ENCODE data around the gene RPL27. TPM values are rescaled to one million over a fixed set of nuclear protein-coding genes. Genes with fewer than 3 reads are reported as not detected.

RPL27 gene
- total and polyA plus RNA-seq, 9 donors: 1,130 to 5,312 (median 1,880) TPM

DNA sequence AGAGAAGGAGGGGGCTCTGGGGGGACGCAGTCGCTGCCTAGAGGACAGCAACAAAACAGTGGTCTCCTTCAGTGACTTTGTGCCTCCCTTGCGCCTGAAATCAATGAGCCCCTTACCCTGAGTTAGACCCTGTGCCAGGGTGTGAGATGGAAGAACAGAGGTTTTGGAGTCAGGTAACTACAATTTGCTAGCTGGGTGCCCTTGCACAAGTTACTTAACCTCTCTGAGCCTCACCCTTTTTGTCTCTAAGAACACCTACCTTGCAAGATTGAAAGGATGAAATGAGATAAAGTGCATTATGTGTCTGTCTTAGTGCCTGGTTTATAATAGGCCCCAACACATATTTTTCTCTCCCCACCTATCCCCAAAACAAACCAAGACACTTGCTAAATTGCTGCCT lies 36.7 kb downstream of the RPL27 start:
- DNase-seq: no peak
- intact Hi-C loops (cut with DNase I): no loop called here
- 85 to 89% (median 88%) methylated on average over 3 of the region's 3 CpGs for WGBS, 3 donors
- Histone ChIP-seq H3K27ac (no peak overlapping the region), H3K27me3 (no peaks in the 10 kb centered on the region), H3K36me3 (no peaks in the 10 kb centered on the region), H3K9me3 (no peaks in the 10 kb centered on the region), H3K4me3 (no peak overlapping the region), H3K4me1 (ENCODE audit: insufficient read depth) (no peaks in the 10 kb centered on the region)
- TF ChIP-seq, protein P1, sequence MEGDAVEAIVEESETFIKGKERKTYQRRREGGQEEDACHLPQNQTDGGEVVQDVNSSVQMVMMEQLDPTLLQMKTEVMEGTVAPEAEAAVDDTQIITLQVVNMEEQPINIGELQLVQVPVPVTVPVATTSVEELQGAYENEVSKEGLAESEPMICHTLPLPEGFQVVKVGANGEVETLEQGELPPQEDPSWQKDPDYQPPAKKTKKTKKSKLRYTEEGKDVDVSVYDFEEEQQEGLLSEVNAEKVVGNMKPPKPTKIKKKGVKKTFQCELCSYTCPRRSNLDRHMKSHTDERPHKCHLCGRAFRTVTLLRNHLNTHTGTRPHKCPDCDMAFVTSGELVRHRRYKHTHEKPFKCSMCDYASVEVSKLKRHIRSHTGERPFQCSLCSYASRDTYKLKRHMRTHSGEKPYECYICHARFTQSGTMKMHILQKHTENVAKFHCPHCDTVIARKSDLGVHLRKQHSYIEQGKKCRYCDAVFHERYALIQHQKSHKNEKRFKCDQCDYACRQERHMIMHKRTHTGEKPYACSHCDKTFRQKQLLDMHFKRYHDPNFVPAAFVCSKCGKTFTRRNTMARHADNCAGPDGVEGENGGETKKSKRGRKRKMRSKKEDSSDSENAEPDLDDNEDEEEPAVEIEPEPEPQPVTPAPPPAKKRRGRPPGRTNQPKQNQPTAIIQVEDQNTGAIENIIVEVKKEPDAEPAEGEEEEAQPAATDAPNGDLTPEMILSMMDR (IDR thresholded peaks at IDR 0.05): no peak
- TF ChIP-seq EP300 (IDR thresholded peaks at IDR 0.05) (no peak), POLR2A (IDR thresholded peaks at IDR 0.05) (no peak)

DNA sequence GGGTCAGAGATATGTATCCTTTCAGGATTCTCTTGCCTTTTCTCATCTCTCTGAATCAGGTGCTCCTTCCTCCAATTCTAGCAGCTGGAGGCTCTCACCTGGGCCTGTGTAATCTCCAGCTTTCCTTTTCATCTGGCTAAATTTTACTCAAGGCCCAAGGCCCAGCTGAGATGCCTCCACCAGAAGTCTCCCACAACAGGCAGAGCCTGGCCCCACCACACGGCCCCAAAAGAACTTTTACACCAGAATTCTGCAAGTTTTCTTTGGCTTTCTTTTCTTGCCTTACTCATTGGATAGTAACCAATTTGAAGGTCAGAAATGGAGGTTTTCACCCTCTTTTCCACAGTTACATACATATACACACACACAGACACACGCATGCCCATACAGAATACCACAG lies 41.4 kb downstream of the RPL27 start:
- H3K27me3 ChIP-seq: no peaks in the 10 kb centered on the region
- H3K9me3 ChIP-seq: no peaks in the 10 kb centered on the region
- no peaks in the 10 kb centered on the region for H3K36me3 ChIP-seq
- no peak for TF ChIP-seq POLR2A (IDR thresholded peaks at IDR 0.05)
- TF ChIP-seq EP300 (IDR thresholded peaks at IDR 0.05): no peak
- TF ChIP-seq, protein P1 (IDR thresholded peaks at IDR 0.05): no peak
- no peaks in the 10 kb centered on the region for H3K4me1 ChIP-seq (ENCODE audit: insufficient read depth)
- H3K27ac ChIP-seq: no peak overlapping the region
- no peak for DNase-seq
- no peak overlapping the region for H3K4me3 ChIP-seq
- 89 to 94% (median 93%) methylated on average over 2 of the region's 2 CpGs for WGBS, 3 donors
- intact Hi-C loops (cut with DNase I): no loop called here

DNA sequence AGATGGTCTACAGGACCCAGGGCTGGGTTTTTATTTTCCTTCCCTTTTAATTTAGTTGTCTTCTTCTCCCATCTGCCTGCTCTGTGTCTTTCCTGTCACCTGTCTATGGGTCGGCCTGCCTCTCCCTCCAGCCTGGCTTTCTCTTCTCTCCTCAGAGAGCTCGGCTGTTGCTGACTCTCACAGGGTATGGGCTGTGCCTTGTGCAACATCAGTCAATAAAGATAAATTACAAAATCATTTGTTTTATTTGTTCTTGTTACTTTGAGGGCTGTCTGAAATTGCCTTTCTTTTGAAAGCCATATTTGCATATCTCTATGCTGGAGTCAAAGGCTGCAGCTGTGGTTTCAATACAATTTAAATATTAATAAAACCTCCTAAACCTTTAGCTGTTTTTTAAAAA lies 42.4 kb downstream of the RPL27 start:
- 82 to 91% (median 86%) methylated on average over 2 of the region's 2 CpGs for WGBS, 3 donors
- no peak for DNase-seq
- no peak for TF ChIP-seq EP300 (IDR thresholded peaks at IDR 0.05)
- TF ChIP-seq, protein P1 (IDR thresholded peaks at IDR 0.05): no peak
- no peak for TF ChIP-seq POLR2A (IDR thresholded peaks at IDR 0.05)
- Histone ChIP-seq H3K27me3 (no peaks in the 10 kb centered on the region), H3K36me3 (no peaks in the 10 kb centered on the region), H3K27ac (no peak overlapping the region), H3K9me3 (no peaks in the 10 kb centered on the region), H3K4me1 (ENCODE audit: insufficient read depth) (no peaks in the 10 kb centered on the region), H3K4me3 (no peak overlapping the region)
- intact Hi-C loops (cut with DNase I): no loop called here

DNA sequence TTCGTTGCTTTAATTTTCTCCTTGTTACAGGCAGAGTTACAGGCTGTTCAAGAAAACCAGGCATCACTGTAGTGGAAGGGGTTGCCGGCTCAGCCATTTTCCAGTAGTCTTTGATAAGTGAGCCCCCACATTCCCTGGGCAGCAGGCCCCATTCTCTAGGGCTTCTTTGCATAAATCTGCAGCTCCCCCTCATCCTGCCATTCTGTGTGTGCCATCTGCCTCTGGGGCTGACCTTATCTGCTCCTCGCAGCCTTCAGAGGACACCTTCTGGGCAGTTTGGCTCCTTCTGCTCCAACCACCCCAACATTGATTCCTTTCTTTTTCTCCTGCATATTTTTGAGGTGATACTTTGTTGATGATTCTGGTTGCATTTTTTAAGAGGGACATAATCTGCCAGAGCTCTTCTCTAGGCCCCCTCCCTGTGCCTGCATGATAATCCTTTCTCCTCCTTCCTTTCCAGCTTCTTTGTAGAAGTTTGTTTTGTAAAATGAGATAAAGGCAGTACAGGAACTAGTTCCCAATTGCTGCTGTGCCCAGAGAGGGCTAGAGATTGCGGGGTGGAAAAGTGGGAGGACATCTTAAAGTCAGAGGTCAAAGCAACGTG lies 43.9 kb downstream of the RPL27 start:
- H3K9me3 ChIP-seq: no peaks in the 10 kb centered on the region
- no peaks in the 10 kb centered on the region for H3K36me3 ChIP-seq
- no peak for DNase-seq
- H3K4me3 ChIP-seq: no peak overlapping the region
- intact Hi-C loops (cut with DNase I): no loop called here
- H3K4me1 ChIP-seq (ENCODE audit: insufficient read depth): no peaks in the 10 kb centered on the region
- H3K27me3 ChIP-seq: no peaks in the 10 kb centered on the region
- TF ChIP-seq POLR2A (IDR thresholded peaks at IDR 0.05) (no peak), EP300 (IDR thresholded peaks at IDR 0.05) (no peak)
- TF ChIP-seq, protein P1 (IDR thresholded peaks at IDR 0.05): no peak
- no peak overlapping the region for H3K27ac ChIP-seq
- 21 to 25% (median 24%) methylated on average over 5 of the region's 5 CpGs for WGBS, 3 donors
